Psoas muscle (tissue), 8 donors: Measurements from ENCODE around the gene SPATA21. TPM values are rescaled to one million over a fixed set of nuclear protein-coding genes. Genes with fewer than 3 reads are reported as not detected.
"Not testable (repeated sequence)": the region's sequence is repeated elsewhere in the genome, so short reads cannot be mapped to it uniquely, and the experiment has no call there.

Experiments used
- ATAC-seq, 4 donors: fragments of 200-7000 bp; cut with Tn5 transposase; one replicate each; pipeline ENCODE4 v1.9.1; 2020; ENCODE audit warnings: moderate library complexity in 3 of 4, mild to moderate bottlenecking in 2 of 4
- DNase-seq, 2 donors: peaks; one replicate each; pipeline ENCODE4 v3.0.0-alpha.2; 2020
- H3K27ac ChIP-seq: fragments of 200-600 bp; one replicate; pipeline ENCODE4 v1.8.0; 2022
- H3K27me3 ChIP-seq, 3 donors: fragments of 200-600 bp in 1 of 3; one replicate each; pipeline versions ENCODE4 v1.6.1 to v1.8.0; 2013 to 2022; ENCODE audit warnings: low read length in 2 of 3, mild to moderate bottlenecking in 2 of 3, moderate library complexity in 1 of 3; ENCODE audit not compliant: insufficient read depth in 3 of 3
- H3K36me3 ChIP-seq, 2 donors: fragments of 200-600 bp in 1 of 2; one replicate each; pipeline versions ENCODE4 v1.6.1 to v1.8.0; 2013 to 2022; ENCODE audit warnings: low read depth in 1 of 2, mild to moderate bottlenecking in 1 of 2, moderate library complexity in 1 of 2; ENCODE audit not compliant: insufficient read depth in 1 of 2
- H3K4me1 ChIP-seq: fragments of 200-600 bp; one replicate; pipeline ENCODE4 v1.8.0; 2022
- H3K4me3 ChIP-seq: fragments of 200-600 bp; one replicate; pipeline ENCODE4 v1.8.0; 2022; ENCODE audit warnings: mild to moderate bottlenecking
- H3K9me3 ChIP-seq: fragments of 200-600 bp; one replicate; pipeline ENCODE4 v1.8.0; 2022
- CTCF ChIP-seq: fragments of 200-600 bp; IDR thresholded peaks from one replicate; pipeline ENCODE4 v1.8.0; 2022; ENCODE audit warnings: antibody characterized with exemption
- WGBS, 3 donors: extraction: QIAGEN DNeasy Blood & Tissue Kit; methylation state at CpG; one replicate each; pipeline versions ENCODE4 v1.1.6 to v1.1.7; 2013; 5-methylcytosine and 5-hydroxymethylcytosine counted together
- intact Hi-C, 2 donors: fragments of 100-400 bp; cut with DNase I; formaldehyde crosslinking; loops; one replicate each; pipeline versions ENCODE4 v1.11.0 to v1.14.2; 2022
- polyA plus RNA-seq, 3 donors: library from polyadenylated mRNA; stranded (reverse); fragments of 200-250 nt; gene quantifications; one replicate each; pipeline ENCODE4 v1.2.3, GENCODE V29; 2013
- total RNA-seq, 4 donors: library from RNA; stranded (reverse); fragmentation: NEBNext Ultra II Directional in 2 of 4; extraction: Animal tissue kit (Norgen Biotek cat#: 25700) in 2 of 4; gene quantifications; one replicate each; pipeline versions ENCODE4 v1.2.1 to v1.2.4, GENCODE V29; 2021 to 2023
- donor health status: healthy with polysubstance abuse.
- donor health status: DM: no; HTN: no; CAD: no; lungs with moderate emphysema.
- donor health status: Bipolar disorder and iron deficiency.
- donor health status: healthy.
- donor health status: DM: yes; HTN: yes; CAD: no.
- donor health status: DM: no; HTN: no; CAD: no.
- donor health status: DM: no; HTN: no; CAD: no.
- donor health status: DM: yes; HTN: yes; CAD: no.

The SPATA21 gene
- total and polyA plus RNA-seq, 7 donors: 0.21 to 0.52 (median 0.44) TPM; not detected in 4

GRCh38 chr1:16478091-16478490 is 40.9 kb upstream of the SPATA21 start:
- Histone ChIP-seq H3K36me3 (peaks cover 0 to 90% of the 10 kb centered on the region in 2 donors), H3K27me3 (no peaks in the 10 kb centered on the region), H3K4me1 (no peaks in the 10 kb centered on the region), H3K4me3 (no peak overlapping the region), H3K9me3 (no peaks in the 10 kb centered on the region), H3K27ac (no peak overlapping the region)
- DNase-seq (peak in 1 of 2 donors; percentile 32), ATAC-seq (no peak)
- TF ChIP-seq CTCF: no peak
- WGBS, 3 donors: 93 to 98% (median 94%) methylated on average over 10 to 12 of the region's 12 CpGs
- intact Hi-C loops: no loop called here

- H3K27ac ChIP-seq, H3K4me3 ChIP-seq, H3K4me1 ChIP-seq, intact Hi-C loops, H3K27me3 ChIP-seq, H3K9me3 ChIP-seq: not testable (repeated sequence)
- peak in 1 of 4 donors; percentile 30 for ATAC-seq
- 92 to 94% (median 94%) methylated on average over 18 to 28 of the region's 29 CpGs for WGBS, 3 donors
- peak in 1 of 2 donors; percentile 46 for DNase-seq
- H3K36me3 ChIP-seq: peaks cover 0 to 84% of the 10 kb centered on the region in 2 donors
Observed at GRCh38 chr1:16475771-16476770, 38.8 kb upstream of the SPATA21 start.

GRCh38 chr1:16474891-16475290 is 37.7 kb upstream of the SPATA21 start:
- H3K4me3 ChIP-seq, H3K27me3 ChIP-seq, H3K27ac ChIP-seq, intact Hi-C loops, H3K9me3 ChIP-seq, ATAC-seq, H3K4me1 ChIP-seq: not testable (repeated sequence)
- peaks cover 0 to 73% of the 10 kb centered on the region in 2 donors for H3K36me3 ChIP-seq
- WGBS, 3 donors: 92 to 98% (median 96%) methylated on average over 2 of the region's 2 CpGs
- peak in 1 of 2 donors; percentile 24 for DNase-seq

GRCh38 chr1:16474166-16474800 is 37.1 kb upstream of the SPATA21 start:
- TF ChIP-seq CTCF: no peak
- Histone ChIP-seq H3K9me3 (no peaks in the 10 kb centered on the region), H3K27ac (no peak overlapping the region), H3K4me1 (no peaks in the 10 kb centered on the region), H3K27me3 (no peaks in the 10 kb centered on the region), H3K4me3 (no peak overlapping the region), H3K36me3 (peaks cover 0 to 67% of the 10 kb centered on the region in 2 donors)
- intact Hi-C loops: no loop called here
- DNase-seq (peak in 1 of 2 donors; percentile 72), ATAC-seq (peak; percentile 74 to 88 (median 86))
- 51 to 83% (median 60%) methylated on average over 22 to 28 of the region's 28 CpGs for WGBS, 3 donors

- H3K27me3 ChIP-seq: no peaks in the 10 kb centered on the region
- intact Hi-C loops: no loop called here
- peaks cover 5% of the 10 kb centered on the region for H3K4me1 ChIP-seq
- no peaks in the 10 kb centered on the region for H3K9me3 ChIP-seq
- peak in 3 of 4 donors; percentile 64 to 76 (median 66) for ATAC-seq
- TF ChIP-seq CTCF: no peak
- 41 to 45% (median 42%) methylated on average over 3 of the region's 3 CpGs for WGBS, 3 donors
- no peak overlapping the region for H3K27ac ChIP-seq
- H3K36me3 ChIP-seq: peaks cover 0 to 18% of the 10 kb centered on the region in 2 donors
- DNase-seq: no peak
- H3K4me3 ChIP-seq: no peak overlapping the region
Observed at GRCh38 chr1:16468558-16468957, 31.3 kb upstream of the SPATA21 start.
